Astrocyte (in vitro differentiated cells and primary cell): Measurements from ENCODE around the gene NOS1AP. TPM values are rescaled to one million over a fixed set of nuclear protein-coding genes. Genes with fewer than 3 reads are reported as not detected.
A peak's percentile ranks its signal among the peaks of the same experiment; 100 is the strongest.

Source experiments
- DNase-seq: peaks from one replicate; pipeline ENCODE4 v3.0.0-alpha.2; 2010; ENCODE audit warnings: low read depth
- FAIRE-seq: peaks from 2 replicates; lab custom pipeline; 2011; peaks lifted over from hg19 to GRCh38; lab: Jason Lieb, UNC
- H2AFZ ChIP-seq: 2 replicates; pipeline ENCODE4 v1.6.0; 2012; ENCODE audit warnings: low read depth, low read length, inconsistent platforms
- H3K27ac ChIP-seq: 2 replicates; pipeline ENCODE4 v1.5.1; 2011; ENCODE audit warnings: low read depth, low read length, inconsistent platforms
- H3K27me3 ChIP-seq: 2 replicates; pipeline ENCODE4 v1.6.0; 2011; ENCODE audit warnings: low read length, inconsistent platforms; ENCODE audit not compliant: insufficient read depth
- H3K36me3 ChIP-seq: 2 replicates; pipeline ENCODE4 v1.5.1; 2011; ENCODE audit warnings: low read length, inconsistent platforms; ENCODE audit not compliant: insufficient read depth
- H3K4me1 ChIP-seq: 2 replicates; pipeline ENCODE4 v1.5.1; 2011; ENCODE audit warnings: low read length, inconsistent platforms; ENCODE audit not compliant: insufficient read depth
- H3K4me2 ChIP-seq: 2 replicates; pipeline ENCODE4 v1.6.0; 2012; ENCODE audit warnings: low read length, inconsistent platforms
- H3K4me3 ChIP-seq: 2 replicates; pipeline ENCODE4 v1.5.1; 2011; ENCODE audit warnings: low read depth, mild to moderate bottlenecking, low read length, inconsistent platforms; ENCODE audit not compliant: insufficient read depth
- H3K79me2 ChIP-seq: 2 replicates; pipeline ENCODE4 v1.6.0; 2012; ENCODE audit warnings: mild to moderate bottlenecking, low read length, inconsistent platforms; ENCODE audit not compliant: insufficient read depth
- H3K9ac ChIP-seq: 2 replicates; pipeline ENCODE4 v1.6.0; 2012; ENCODE audit warnings: mild to moderate bottlenecking, low read length, inconsistent platforms
- H3K9me3 ChIP-seq: 2 replicates; pipeline ENCODE4 v1.5.1; 2012; ENCODE audit warnings: low read depth, mild to moderate bottlenecking, low read length, inconsistent platforms; ENCODE audit not compliant: insufficient read depth
- H4K20me1 ChIP-seq: 2 replicates; pipeline ENCODE4 v1.6.0; 2012; ENCODE audit warnings: low read length, inconsistent platforms; ENCODE audit not compliant: insufficient read depth
- H3K27ac Mint-ChIP-seq: one replicate; pipeline ENCODE4 v1.8.0; 2021; ENCODE audit warnings: mild to moderate bottlenecking, mixed read lengths; ENCODE audit not compliant: unreplicated experiment
- H3K27me3 Mint-ChIP-seq: one replicate; pipeline ENCODE4 v1.8.0; 2021; ENCODE audit warnings: low read depth, mixed read lengths; ENCODE audit not compliant: unreplicated experiment
- H3K36me3 Mint-ChIP-seq: one replicate; pipeline ENCODE4 v1.8.0; 2021; ENCODE audit warnings: low read depth, mixed read lengths; ENCODE audit not compliant: unreplicated experiment
- H3K4me1 Mint-ChIP-seq: one replicate; pipeline ENCODE4 v1.8.0; 2021; ENCODE audit warnings: low read depth, mixed read lengths; ENCODE audit not compliant: unreplicated experiment
- H3K4me3 Mint-ChIP-seq: one replicate; pipeline ENCODE4 v1.8.0; 2021; ENCODE audit warnings: mild to moderate bottlenecking, moderate library complexity, mixed read lengths; ENCODE audit not compliant: unreplicated experiment
- H3K9me3 Mint-ChIP-seq: one replicate; pipeline ENCODE4 v1.8.0; 2021; ENCODE audit warnings: mild to moderate bottlenecking, mixed read lengths; ENCODE audit not compliant: unreplicated experiment
- CTCF ChIP-seq: IDR thresholded peaks from 2 replicates; pipeline ENCODE4 v1.5.1; 2011; ENCODE audit warnings: low read depth, mild to moderate bottlenecking, inconsistent platforms, low read length, moderate library complexity; ENCODE audit not compliant: insufficient read depth
- EZH2 ChIP-seq: IDR thresholded peaks from 2 replicates; pipeline ENCODE4 v1.6.1; 2012; ENCODE audit warnings: mild to moderate bottlenecking, low read length, inconsistent platforms; ENCODE audit not compliant: insufficient read depth
- total RNA-seq: library from RNA; stranded (reverse); gene quantifications from 2 replicates; pipeline ENCODE4 v1.2.1, GENCODE V29; 2021

NOS1AP gene
- total RNA-seq, 1 donor from 2014 or later: 1.2 TPM

- Histone ChIP-seq H3K4me3 (no peak overlapping the region), H3K4me1 (peaks cover 22% of the 10 kb centered on the region), H2AFZ (no peak overlapping the region), H3K27me3 (no peaks in the 10 kb centered on the region), H3K27ac (no peak overlapping the region), H3K9me3 (no peaks in the 10 kb centered on the region), H3K79me2 (no peaks in the 10 kb centered on the region), H3K4me2 (no peak overlapping the region), H3K36me3 (no peaks in the 10 kb centered on the region), H3K9ac (no peak overlapping the region), H4K20me1 (no peaks in the 10 kb centered on the region)
- H3K4me1 Mint-ChIP-seq: no peaks in the 10 kb centered on the region
- FAIRE-seq: no peak
- H3K27ac Mint-ChIP-seq: no peak overlapping the region
- DNase-seq: no peak
- H3K27me3 Mint-ChIP-seq: peaks cover 3% of the 10 kb centered on the region
- peaks cover 9% of the 10 kb centered on the region for H3K9me3 Mint-ChIP-seq
- H3K36me3 Mint-ChIP-seq: peaks cover 2% of the 10 kb centered on the region
- no peak for TF ChIP-seq EZH2
- TF ChIP-seq CTCF: no peak
- H3K4me3 Mint-ChIP-seq: no peak overlapping the region
Observed at GRCh38 chr1:162304736-162305135, 235.2 kb downstream of the NOS1AP start.

GRCh38 chr1:162305969-162306368 is 236.5 kb downstream of the NOS1AP start:
- no peaks in the 10 kb centered on the region for H3K27me3 ChIP-seq
- H3K4me3 ChIP-seq: no peak overlapping the region
- TF ChIP-seq EZH2 (no peak), CTCF (no peak)
- no peak overlapping the region for H2AFZ ChIP-seq
- H3K79me2 ChIP-seq: no peaks in the 10 kb centered on the region
- Mint-ChIP-seq H3K36me3 (peaks cover 4% of the 10 kb centered on the region), H3K4me1 (no peaks in the 10 kb centered on the region), H3K4me3 (no peak overlapping the region), H3K9me3 (peaks cover 6% of the 10 kb centered on the region), H3K27me3 (peaks cover 7% of the 10 kb centered on the region), H3K27ac (no peak overlapping the region)
- H3K9ac ChIP-seq: no peak overlapping the region
- DNase-seq (no peak), FAIRE-seq (no peak)
- no peaks in the 10 kb centered on the region for H3K36me3 ChIP-seq
- H3K9me3 ChIP-seq: no peaks in the 10 kb centered on the region
- H3K4me1 ChIP-seq: peaks cover 32% of the 10 kb centered on the region
- H3K27ac ChIP-seq: no peak overlapping the region
- no peaks in the 10 kb centered on the region for H4K20me1 ChIP-seq
- no peak overlapping the region for H3K4me2 ChIP-seq

GRCh38 chr1:162310337-162310736 is 240.8 kb downstream of the NOS1AP start:
- Histone ChIP-seq H3K27me3 (no peaks in the 10 kb centered on the region), H3K4me1 (peaks cover 22% of the 10 kb centered on the region), H3K79me2 (no peaks in the 10 kb centered on the region), H3K4me2 (peak overlapping the region; percentile 61), H3K9me3 (no peaks in the 10 kb centered on the region), H3K9ac (peak overlapping the region; percentile 22), H3K27ac (peak overlapping the region; percentile 57), H3K4me3 (no peak overlapping the region), H3K36me3 (no peaks in the 10 kb centered on the region), H2AFZ (no peak overlapping the region), H4K20me1 (no peaks in the 10 kb centered on the region)
- Mint-ChIP-seq H3K4me3 (no peak overlapping the region), H3K27ac (no peak overlapping the region), H3K36me3 (peaks cover 4% of the 10 kb centered on the region), H3K27me3 (peaks cover 8% of the 10 kb centered on the region), H3K9me3 (peaks cover 6% of the 10 kb centered on the region), H3K4me1 (no peaks in the 10 kb centered on the region)
- TF ChIP-seq EZH2 (no peak), CTCF (no peak)
- FAIRE-seq (no peak), DNase-seq (peak; percentile 57)
